PFSK-1 (cell line): ENCODE measurements around the gene PTPN4.

Experiments used
- FOXP2 ChIP-seq: optimal IDR thresholded peaks from 2 replicates; pipeline ENCODE3; 2011; ENCODE audit warnings: borderline replicate concordance, control low read depth, inconsistent platforms; ENCODE audit not compliant: insufficient read depth; ENCODE audit errors: extremely low read length, extremely low read depth
- POLR2AphosphoS5 ChIP-seq: IDR thresholded peaks from 2 replicates; pipeline ENCODE4 v1.6.1; 2012; ENCODE audit warnings: low read depth, mild to moderate bottlenecking, control low read depth, low read length, moderate library complexity
- REST ChIP-seq, 2 experiments: IDR thresholded peaks; 2 replicates each; pipeline versions ENCODE4 v1.6.1 to v1.8.0; 2011 to 2012; ENCODE audit warnings: low read depth in 2 of 2, low read length in 2 of 2, control low read depth in 1 of 2, inconsistent platforms in 1 of 2, mild to moderate bottlenecking in 1 of 2, moderate library complexity in 1 of 2; ENCODE audit not compliant: insufficient read depth in 1 of 2
- SIN3A ChIP-seq: IDR thresholded peaks from 2 replicates; pipeline ENCODE4 v1.6.1; 2012; ENCODE audit warnings: mild to moderate bottlenecking, low read length, moderate library complexity, borderline replicate concordance; ENCODE audit not compliant: insufficient read depth
- TAF1 ChIP-seq: IDR thresholded peaks from 2 replicates; pipeline ENCODE4 v1.6.1; 2012; ENCODE audit warnings: low read length, control low read depth, borderline replicate concordance; ENCODE audit not compliant: insufficient read depth

PTPN4 gene

GRCh38 chr2:119730671-119731177 is 29.0 kb upstream of the PTPN4 start:
- no peak for TF ChIP-seq FOXP2
- no peak for TF ChIP-seq SIN3A
- no peak for TF ChIP-seq POLR2AphosphoS5
- TF ChIP-seq REST (IDR thresholded peaks at IDR 0.05; ENCODE audit: insufficient read depth in 1 of 2, low read depth in 2 of 2, low read length in 2 of 2): no peak
- no peak for TF ChIP-seq TAF1

- TF ChIP-seq POLR2AphosphoS5: no peak
- TF ChIP-seq SIN3A: no peak
- no peak for TF ChIP-seq TAF1
- TF ChIP-seq FOXP2: no peak
- TF ChIP-seq REST (IDR thresholded peaks at IDR 0.05; ENCODE audit: insufficient read depth in 1 of 2, low read depth in 2 of 2, low read length in 2 of 2): no peak
Observed at GRCh38 chr2:119731983-119732382, 27.7 kb upstream of the PTPN4 start.

GRCh38 chr2:119732601-119733164 is 27.0 kb upstream of the PTPN4 start:
- no peak for TF ChIP-seq REST (IDR thresholded peaks at IDR 0.05; ENCODE audit: insufficient read depth in 1 of 2, low read depth in 2 of 2, low read length in 2 of 2)
- TF ChIP-seq POLR2AphosphoS5: no peak
- TF ChIP-seq SIN3A: no peak
- TF ChIP-seq FOXP2: no peak
- no peak for TF ChIP-seq TAF1

- TF ChIP-seq REST (IDR thresholded peaks at IDR 0.05; ENCODE audit: insufficient read depth in 1 of 2, low read depth in 2 of 2, low read length in 2 of 2) (no peak), TAF1 (no peak), FOXP2 (no peak), SIN3A (no peak), POLR2AphosphoS5 (no peak)
Observed at GRCh38 chr2:119734047-119734446, 25.7 kb upstream of the PTPN4 start.

GRCh38 chr2:119735565-119735964 is 24.2 kb upstream of the PTPN4 start:
- TF ChIP-seq TAF1: no peak
- no peak for TF ChIP-seq POLR2AphosphoS5
- no peak for TF ChIP-seq FOXP2
- TF ChIP-seq SIN3A: no peak
- TF ChIP-seq REST (IDR thresholded peaks at IDR 0.05; ENCODE audit: insufficient read depth in 1 of 2, low read depth in 2 of 2, low read length in 2 of 2): no peak
